BLaER1 treated with 17β-estradiol and CSF1 and Interleukin-3, amounts not matched to agents 10 nM and 100 nM (cell line): Measurements from ENCODE around the gene PTPRK.

ENCODE experiments used
- H3K27ac ChIP-seq, 11 experiments: shearing (Covaris generic); formaldehyde crosslinking; 2 replicates each; pipeline ENCODE4 v1.8.1; 2022
- H3K27me3 ChIP-seq, 11 experiments: shearing (Covaris generic); formaldehyde crosslinking; 2 replicates each; pipeline ENCODE4 v1.8.1; 2022
- H3K36me3 ChIP-seq, 11 experiments: shearing (Covaris generic); formaldehyde crosslinking; 2 replicates each; pipeline ENCODE4 v1.8.1; 2022
- H3K4me1 ChIP-seq, 10 experiments: shearing (Covaris generic); formaldehyde crosslinking; 2 replicates each; pipeline ENCODE4 v1.8.1; 2022
- H3K4me2 ChIP-seq, 11 experiments: shearing (Covaris generic); formaldehyde crosslinking; 2 replicates each; pipeline ENCODE4 v1.8.1; 2022
- H3K4me3 ChIP-seq, 10 experiments: shearing (Covaris generic); formaldehyde crosslinking; 2 replicates each; pipeline ENCODE4 v1.8.1; 2022
- H3K9ac ChIP-seq, 11 experiments: shearing (Covaris generic); formaldehyde crosslinking; 2 replicates each; pipeline ENCODE4 v1.8.1; 2022
- H3K9me3 ChIP-seq, 11 experiments: shearing (Covaris generic); formaldehyde crosslinking; replicated peaks in 1 of 11; 2 replicates each; pipeline ENCODE4 v1.8.1; 2022
- H4K20me1 ChIP-seq, 11 experiments: shearing (Covaris generic); formaldehyde crosslinking; 2 replicates each; pipeline ENCODE4 v1.8.1; 2022
- Cebpa-rat ChIP-seq, 11 experiments: shearing (Covaris generic); IDR thresholded peaks; 2 replicates each; pipeline ENCODE4 v1.8.1; 2022

The PTPRK gene

DNA sequence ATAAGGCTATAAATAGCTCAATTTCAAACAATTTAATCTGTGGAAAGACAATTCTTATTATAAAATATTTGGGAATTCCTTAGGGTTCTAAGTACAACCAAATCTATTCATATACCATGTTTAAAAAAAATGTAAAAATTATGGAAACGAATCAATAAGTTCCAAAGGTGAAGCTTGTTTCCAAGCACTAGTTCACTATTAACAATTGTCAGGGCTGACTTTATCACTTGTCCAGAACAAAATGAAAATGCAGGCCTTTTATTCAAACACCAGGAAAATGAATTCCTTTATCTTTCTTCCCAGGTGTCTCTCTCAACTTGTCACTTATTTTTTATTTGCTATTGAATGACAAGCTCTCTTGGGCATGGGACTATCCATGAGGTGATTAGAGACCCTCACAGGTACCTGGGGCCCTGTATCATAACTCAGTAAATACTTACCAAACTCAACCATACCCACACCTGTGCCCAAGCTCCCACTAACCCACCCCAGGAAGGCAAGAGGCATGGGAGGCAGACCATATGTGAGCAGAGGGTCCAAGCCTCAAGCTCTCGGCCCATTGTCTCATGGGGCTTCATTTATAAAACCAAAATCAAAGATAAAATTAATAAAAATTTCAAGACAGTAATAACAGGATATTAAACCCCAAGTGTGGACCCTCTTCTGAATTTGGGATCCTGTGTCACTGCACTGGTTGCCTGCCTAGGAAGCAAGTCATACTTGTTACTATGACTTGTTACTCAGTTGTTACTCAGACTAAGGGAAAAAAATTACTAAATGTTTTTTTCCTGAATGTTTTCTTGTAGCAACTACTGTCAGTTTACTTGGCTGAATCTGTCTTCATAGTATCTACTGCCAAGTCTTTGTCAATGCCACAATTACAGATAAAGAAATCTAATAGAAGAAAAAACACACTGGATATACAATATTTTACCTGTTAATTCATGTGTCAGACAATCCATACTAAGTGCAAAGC is 54.7 kb downstream of the PTPRK start:
- no peak overlapping the region for H3K27ac ChIP-seq
- H3K4me1 ChIP-seq, result no peaks in the 10 kb centered on the region

DNA sequence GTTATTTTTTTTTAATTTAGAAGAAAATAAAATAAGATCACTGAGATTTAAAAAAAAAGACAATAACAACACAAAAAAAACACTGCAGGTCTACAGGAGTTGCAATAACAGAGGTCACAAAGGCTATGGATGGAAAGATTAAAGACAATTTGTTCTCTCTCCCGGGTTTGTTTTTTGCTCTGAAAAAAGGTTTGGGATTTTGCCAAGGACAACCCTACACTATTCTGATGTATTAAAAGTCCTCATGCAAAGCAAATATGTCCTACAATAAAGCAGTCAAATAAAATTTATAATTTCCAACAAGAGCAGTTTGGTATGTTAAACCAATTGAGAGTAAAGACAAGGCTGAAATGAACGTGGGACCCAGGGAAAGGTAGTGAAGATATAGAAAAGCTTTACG is 55.6 kb downstream of the PTPRK start:
- no peaks in the 10 kb centered on the region for H3K4me1 ChIP-seq
- H3K27ac ChIP-seq, result no peak overlapping the region
- H3K9me3 ChIP-seq, result no peaks in the 10 kb centered on the region; a peak in 1 of 22 replicates
- H3K4me3 ChIP-seq, result no peak overlapping the region
- no peak overlapping the region for H3K9ac ChIP-seq
- no peak for TF ChIP-seq Cebpa-rat (IDR thresholded peaks at IDR 0.05)
- H3K36me3 ChIP-seq, result no peaks in the 10 kb centered on the region
- no peak overlapping the region for H3K4me2 ChIP-seq
- H4K20me1 ChIP-seq, result 0 out of 22 replicates have a peak, but pooled peaks cover 0 to 3% (median 0%) of the 10 kb centered on the region in 11 experiments
- no peaks in the 10 kb centered on the region for H3K27me3 ChIP-seq

More for the DNA sequence above, 54.7 kb downstream of the PTPRK start:
- Histone ChIP-seq H3K9me3 (no peaks in the 10 kb centered on the region), H3K27me3 (no peaks in the 10 kb centered on the region), H3K36me3 (no peaks in the 10 kb centered on the region), H3K4me3 (no peak overlapping the region), H3K4me2 (no peak overlapping the region), H4K20me1 (0 out of 22 replicates have a peak, but pooled peaks cover 0 to 3% (median 0%) of the 10 kb centered on the region in 11 experiments), H3K9ac (no peak overlapping the region)
- TF ChIP-seq Cebpa-rat (IDR thresholded peaks at IDR 0.05), result no peak

DNA sequence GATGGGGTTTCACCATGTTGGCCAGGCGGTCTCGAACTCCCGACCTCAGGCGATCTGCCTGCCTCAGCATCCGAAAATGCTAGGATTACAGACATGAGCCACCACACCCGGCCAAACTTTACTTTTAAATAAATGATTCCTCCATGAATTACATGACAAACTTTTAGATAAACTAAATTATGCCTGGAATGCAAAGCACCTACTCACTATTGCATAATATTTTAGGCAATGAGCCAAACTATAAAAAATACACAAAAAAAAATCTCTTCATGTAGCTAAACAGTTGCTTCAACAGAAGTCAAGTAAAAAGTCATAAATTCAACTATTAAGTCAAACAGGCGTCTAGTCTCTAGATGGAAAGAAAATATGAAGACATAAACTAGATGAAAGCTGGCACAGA is 56.5 kb downstream of the PTPRK start:
- no peak overlapping the region for H3K27ac ChIP-seq
- H3K9ac ChIP-seq, result no peak overlapping the region
- H3K4me2 ChIP-seq, result no peak overlapping the region

DNA sequence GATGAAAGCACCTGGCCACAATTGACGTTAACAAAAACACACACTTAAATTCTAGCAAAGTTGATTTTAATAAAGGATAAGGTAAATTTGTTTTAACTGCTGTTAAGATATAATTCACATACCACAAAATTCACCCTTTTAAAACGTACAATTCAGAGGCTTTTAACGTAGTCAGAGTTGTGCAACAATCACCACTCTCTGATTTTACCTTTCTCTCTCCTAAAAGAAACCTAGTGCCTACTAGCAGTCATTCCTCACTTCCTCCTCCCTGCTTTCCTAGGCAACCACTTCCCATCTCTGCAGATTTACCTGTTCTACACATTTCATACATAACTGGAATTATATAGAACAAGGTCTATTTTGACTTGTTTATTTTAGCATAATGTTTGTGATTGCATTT is 58.9 kb downstream of the PTPRK start:
- Histone ChIP-seq H3K36me3 (no peaks in the 10 kb centered on the region), H3K4me3 (no peak overlapping the region), H4K20me1 (0 out of 22 replicates have a peak, but pooled peaks cover 0 to 3% (median 0%) of the 10 kb centered on the region in 11 experiments), H3K9me3 (no peaks in the 10 kb centered on the region; a peak in 1 of 22 replicates), H3K4me2 (no peak overlapping the region), H3K4me1 (no peaks in the 10 kb centered on the region), H3K27me3 (no peaks in the 10 kb centered on the region), H3K27ac (no peak overlapping the region), H3K9ac (no peak overlapping the region)
- no peak for TF ChIP-seq Cebpa-rat (IDR thresholded peaks at IDR 0.05)

More for the DNA sequence above, 56.5 kb downstream of the PTPRK start:
- no peaks in the 10 kb centered on the region for H3K4me1 ChIP-seq
- H4K20me1 ChIP-seq, result 0 out of 22 replicates have a peak, but pooled peaks cover 0 to 3% (median 0%) of the 10 kb centered on the region in 11 experiments
- H3K9me3 ChIP-seq, result no peaks in the 10 kb centered on the region; a peak in 1 of 22 replicates
- H3K4me3 ChIP-seq, result no peak overlapping the region
- no peaks in the 10 kb centered on the region for H3K36me3 ChIP-seq
- no peaks in the 10 kb centered on the region for H3K27me3 ChIP-seq
- no peak for TF ChIP-seq Cebpa-rat (IDR thresholded peaks at IDR 0.05)

DNA sequence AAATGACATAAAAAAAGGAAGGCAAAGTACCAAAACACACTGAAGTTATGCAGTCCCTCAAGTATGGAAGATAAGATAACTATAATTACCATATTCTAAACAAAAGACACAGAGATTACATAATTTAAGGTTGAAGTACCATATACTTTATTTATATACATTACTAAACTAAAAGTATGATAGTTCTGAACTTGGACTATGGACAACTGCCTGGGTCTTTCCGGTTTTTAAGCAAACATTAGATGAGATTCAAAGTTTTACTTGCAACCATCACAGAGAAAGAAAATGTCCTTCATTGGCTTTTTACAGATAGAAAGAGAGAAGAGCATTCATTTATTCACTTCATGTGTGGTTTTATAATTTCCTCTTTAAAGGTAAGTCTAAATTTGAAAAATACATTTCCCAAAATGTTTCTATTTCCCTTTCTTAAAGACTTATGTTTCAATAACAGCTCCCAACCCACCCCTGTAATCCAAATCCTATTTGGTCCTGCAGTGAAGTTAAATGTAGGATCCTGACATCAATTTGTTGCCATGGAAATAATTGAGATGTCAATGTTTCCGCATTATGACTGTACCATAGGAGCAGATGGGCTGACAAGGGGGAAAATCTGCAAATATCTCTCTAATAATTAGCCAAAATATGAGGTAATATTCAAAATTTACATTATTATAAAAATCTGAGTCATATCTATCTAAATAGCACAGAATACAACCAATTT is 63.7 kb downstream of the PTPRK start:
- TF ChIP-seq Cebpa-rat (IDR thresholded peaks at IDR 0.05), result no peak
- H3K4me1 ChIP-seq, result no peaks in the 10 kb centered on the region
- no peak overlapping the region for H3K4me3 ChIP-seq
- H3K36me3 ChIP-seq, result no peaks in the 10 kb centered on the region
- H3K4me2 ChIP-seq, result no peak overlapping the region
- no peaks in the 10 kb centered on the region; a peak in 1 of 22 replicates for H3K9me3 ChIP-seq
- H3K27ac ChIP-seq, result no peak overlapping the region
- no peaks in the 10 kb centered on the region for H3K27me3 ChIP-seq
- H3K9ac ChIP-seq, result no peak overlapping the region
- no peaks in the 10 kb centered on the region for H4K20me1 ChIP-seq

DNA sequence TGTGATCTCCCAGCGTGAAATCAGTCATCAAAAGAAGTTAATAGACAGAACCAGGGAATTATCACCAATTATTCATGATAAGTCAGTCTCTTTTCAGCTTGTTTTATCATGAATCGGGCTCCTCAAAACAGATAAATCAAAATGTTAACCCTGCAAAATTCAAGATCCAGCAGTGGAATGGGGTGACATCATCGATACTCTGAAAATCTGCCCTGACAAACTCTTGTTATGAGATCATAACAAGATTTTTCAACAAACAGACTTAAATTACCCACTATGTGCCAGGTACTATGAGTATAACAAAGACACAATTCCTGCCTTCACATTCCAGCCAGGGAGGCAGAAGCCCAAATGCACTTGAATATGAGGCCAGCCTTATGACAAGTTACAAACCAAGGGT is 64.4 kb downstream of the PTPRK start:
- Histone ChIP-seq H4K20me1 (no peaks in the 10 kb centered on the region), H3K9ac (no peak overlapping the region), H3K4me1 (no peaks in the 10 kb centered on the region), H3K4me3 (no peak overlapping the region), H3K4me2 (no peak overlapping the region), H3K27me3 (no peaks in the 10 kb centered on the region), H3K27ac (no peak overlapping the region), H3K36me3 (no peaks in the 10 kb centered on the region), H3K9me3 (no peaks in the 10 kb centered on the region; a peak in 1 of 22 replicates)
- no peak for TF ChIP-seq Cebpa-rat (IDR thresholded peaks at IDR 0.05)

DNA sequence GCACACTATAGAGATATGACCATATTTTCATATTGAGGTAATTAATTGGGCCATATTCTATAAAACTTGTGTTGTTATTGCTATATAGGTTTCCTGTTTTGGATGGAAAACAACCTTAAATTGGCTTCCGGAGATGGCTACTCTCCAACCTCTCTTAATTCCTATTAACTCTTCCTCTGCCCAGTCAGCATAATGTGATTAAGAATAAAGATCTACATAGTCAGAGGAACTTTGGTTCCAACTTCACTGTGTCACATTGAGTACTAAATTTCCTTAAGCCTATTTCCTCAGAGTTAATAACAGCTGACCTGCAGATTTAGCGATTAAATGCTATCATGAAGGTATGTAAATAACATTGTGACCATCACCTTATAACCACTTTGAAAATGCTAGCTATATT is 67.7 kb downstream of the PTPRK start:
- Histone ChIP-seq H3K4me3 (no peak overlapping the region), H3K9me3 (no peaks in the 10 kb centered on the region), H4K20me1 (no peaks in the 10 kb centered on the region), H3K9ac (no peak overlapping the region), H3K4me2 (no peak overlapping the region), H3K27ac (no peak overlapping the region), H3K36me3 (no peaks in the 10 kb centered on the region), H3K27me3 (no peaks in the 10 kb centered on the region), H3K4me1 (peaks cover 0 to 7% (median 0%) of the 10 kb centered on the region in 10 experiments; a peak in 4 of 20 replicates)
- no peak for TF ChIP-seq Cebpa-rat (IDR thresholded peaks at IDR 0.05)

DNA sequence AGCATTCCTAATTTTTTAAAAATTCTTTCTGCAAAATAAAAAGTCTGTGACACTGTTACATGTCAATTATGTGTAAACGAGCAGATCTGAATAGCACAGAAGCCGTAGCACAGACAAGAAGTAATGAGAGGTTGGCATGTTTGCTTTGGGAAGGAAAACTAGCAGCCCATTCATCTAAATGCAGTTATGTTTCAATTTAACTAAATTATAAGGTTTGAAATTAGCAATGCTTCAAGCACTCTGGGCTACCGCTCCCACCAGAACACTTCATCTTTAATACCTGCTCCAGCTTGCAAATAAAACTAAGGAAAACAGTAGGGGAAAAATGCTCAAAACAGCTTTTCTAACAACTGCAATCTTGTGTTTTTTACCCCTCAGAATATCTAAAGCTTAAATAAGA is 73.9 kb downstream of the PTPRK start:
- Histone ChIP-seq H3K4me3 (no peak overlapping the region), H3K4me1 (peaks cover 0 to 16% (median 0%) of the 10 kb centered on the region in 10 experiments; a peak in 4 of 20 replicates), H3K36me3 (no peaks in the 10 kb centered on the region), H3K9ac (no peak overlapping the region), H3K4me2 (no peak overlapping the region), H4K20me1 (no peaks in the 10 kb centered on the region), H3K9me3 (no peaks in the 10 kb centered on the region), H3K27ac (no peak overlapping the region), H3K27me3 (no peaks in the 10 kb centered on the region)
- no peak for TF ChIP-seq Cebpa-rat (IDR thresholded peaks at IDR 0.05)

DNA sequence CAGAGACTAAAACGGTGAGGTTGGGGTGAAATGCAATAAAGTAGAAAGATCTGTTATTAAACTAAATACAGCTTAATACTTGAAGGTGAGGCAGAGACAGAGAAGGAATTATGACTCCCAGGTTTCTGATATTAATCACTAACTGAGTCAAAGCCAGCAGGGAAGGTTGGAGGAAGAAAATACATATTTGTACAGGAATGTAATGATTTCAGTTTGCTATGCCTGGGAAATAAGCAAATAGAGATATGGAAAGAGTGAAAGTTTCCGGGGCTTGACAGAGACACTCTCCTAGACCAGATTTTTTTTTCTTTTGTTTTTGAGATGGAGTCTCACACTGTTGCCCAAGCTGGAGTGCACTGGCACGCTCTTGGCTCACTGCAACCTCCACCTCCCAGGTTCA is 76.8 kb downstream of the PTPRK start:
- no peak overlapping the region for H3K27ac ChIP-seq
- H3K4me1 ChIP-seq, result peaks cover 0 to 17% (median under 1%) of the 10 kb centered on the region in 10 experiments; a peak in 6 of 20 replicates
- H3K27me3 ChIP-seq, result no peaks in the 10 kb centered on the region
- H3K4me3 ChIP-seq, result no peak overlapping the region
- no peak overlapping the region for H3K9ac ChIP-seq
- H4K20me1 ChIP-seq, result no peaks in the 10 kb centered on the region
- TF ChIP-seq Cebpa-rat (IDR thresholded peaks at IDR 0.05), result no peak
- no peak overlapping the region for H3K4me2 ChIP-seq
- no peaks in the 10 kb centered on the region for H3K36me3 ChIP-seq
- H3K9me3 ChIP-seq, result no peaks in the 10 kb centered on the region
